Upper lobe of left lung (tissue), 4 donors: Measurements from ENCODE around the gene SUSD6.

Experiments used
- CTCF ChIP-seq, 6 experiments: fragments of 450-650 bp in 4 of 6; fragments of 200-600 bp in 2 of 6; sonication (generic) in 2 of 6; IDR thresholded peaks; one replicate each; pipeline ENCODE4 v1.5.1; 2016 to 2019; ENCODE audit warnings: antibody characterized with exemption in 6 of 6
- POLR2A ChIP-seq, 4 donors: fragments of 450-650 bp; IDR thresholded peaks; one replicate each; pipeline ENCODE4 v1.5.1; 2016 to 2017; ENCODE audit warnings: antibody characterized with exemption in 4 of 4, mild to moderate bottlenecking in 2 of 4
- POLR2AphosphoS5 ChIP-seq, 2 donors: sonication (generic); formaldehyde crosslinking; IDR thresholded peaks; one replicate each; pipeline ENCODE4 v1.5.1; 2017; ENCODE audit warnings: antibody characterized with exemption in 2 of 2

- TF ChIP-seq CTCF (IDR thresholded peaks at IDR 0.05) (no peak), POLR2A (IDR thresholded peaks at IDR 0.05) (no peak), POLR2AphosphoS5 (IDR thresholded peaks at IDR 0.05) (no peak)
These were observed 60.1 kb downstream of the SUSD6 start for GRCh38 chr14:69671365-69672030.
